WTC11 (cell line): ENCODE measurements around the gene ERLEC1.

Source experiments
- CREB1 ChIP-seq: sonication (generic); formaldehyde crosslinking; IDR thresholded peaks from 2 replicates; pipeline ENCODE4 v1.8.0; 2023; ENCODE audit warnings: mild to moderate bottlenecking, missing genetic modification reagents
- CTCF ChIP-seq: fragments of 200-600 bp; IDR thresholded peaks from 2 replicates; pipeline ENCODE4 v1.8.0; 2022; ENCODE audit warnings: antibody characterized with exemption
- E2F1 ChIP-seq: sonication (generic); formaldehyde crosslinking; IDR thresholded peaks from 2 replicates; pipeline ENCODE4 v1.8.0; 2022; ENCODE audit warnings: mild to moderate bottlenecking, missing genetic modification reagents
- FOXJ3 ChIP-seq: sonication (generic); formaldehyde crosslinking; IDR thresholded peaks from 2 replicates; pipeline ENCODE4 v1.9.0; 2021; ENCODE audit warnings: missing genetic modification reagents, mild to moderate bottlenecking, borderline replicate concordance
- HMGXB4 ChIP-seq: sonication (generic); formaldehyde crosslinking; IDR thresholded peaks from 2 replicates; pipeline ENCODE4 v1.8.1; 2023; ENCODE audit warnings: mild to moderate bottlenecking, moderate library complexity, missing genetic modification reagents
- IRF2 ChIP-seq: sonication (generic); formaldehyde crosslinking; IDR thresholded peaks from 2 replicates; pipeline ENCODE4 v1.8.0; 2022; ENCODE audit warnings: low read depth, missing genetic modification reagents, borderline replicate concordance
- MAX ChIP-seq: sonication (generic); formaldehyde crosslinking; IDR thresholded peaks from 2 replicates; pipeline ENCODE4 v1.8.0; 2022; ENCODE audit warnings: mild to moderate bottlenecking, missing genetic modification reagents
- USF2 ChIP-seq: sonication (generic); formaldehyde crosslinking; IDR thresholded peaks from 2 replicates; pipeline ENCODE4 v1.8.1; 2023; ENCODE audit warnings: mild to moderate bottlenecking, missing genetic modification reagents, moderate library complexity
- ZNF263 ChIP-seq: sonication (generic); formaldehyde crosslinking; IDR thresholded peaks from 2 replicates; pipeline ENCODE4 v1.8.1; 2022; ENCODE audit warnings: low read depth, mild to moderate bottlenecking, moderate library complexity, missing genetic modification reagents

- TF ChIP-seq CTCF (no peak), MAX (CRISPR knock-in tag) (no peak), IRF2 (CRISPR knock-in tag) (no peak), HMGXB4 (CRISPR knock-in tag) (no peak), ZNF263 (no peak), CREB1 (no peak), USF2 (CRISPR knock-in tag) (no peak), FOXJ3 (no peak), E2F1 (CRISPR knock-in tag) (no peak)
Measured at GRCh38 chr2:53768242-53768542, 18.7 kb upstream of the ERLEC1 start.
